Activated T-cell treated with anti-CD3 and anti-CD28 coated beads, Interleukin-2, amount 50 U/mL, for 4 hours (primary cell): ENCODE measurements around the gene SLC22A23. TPM values are rescaled to one million over a fixed set of nuclear protein-coding genes. Genes with fewer than 3 reads are reported as not detected.
A peak's percentile ranks its signal among the peaks of the same experiment; 100 is the strongest.

ENCODE experiments used
- ATAC-seq, 2 donors: fragments of 200-7000 bp; cut with Tn5 transposase; one replicate each; pipeline ENCODE4 v1.10.0; 2021
- DNase-seq: peaks from one replicate; pipeline ENCODE4 v3.0.0-alpha.2; 2020
- H3K27me3 Mint-ChIP-seq: one replicate; pipeline ENCODE4 v1.8.0; 2021; ENCODE audit warnings: low read depth, mixed read lengths
- H3K36me3 Mint-ChIP-seq: one replicate; pipeline ENCODE4 v1.8.0; 2022; ENCODE audit warnings: mixed read lengths; ENCODE audit not compliant: insufficient read depth
- H3K4me1 Mint-ChIP-seq: one replicate; pipeline ENCODE4 v1.8.0; 2021; ENCODE audit warnings: low read depth, mixed read lengths
- H3K4me3 Mint-ChIP-seq: one replicate; pipeline ENCODE4 v1.8.0; 2021; ENCODE audit warnings: mild to moderate bottlenecking, moderate library complexity, mixed read lengths
- H3K9me3 Mint-ChIP-seq: one replicate; pipeline ENCODE4 v1.8.0; 2021; ENCODE audit warnings: mixed read lengths
- total RNA-seq, 3 donors: library from RNA; stranded (reverse); gene quantifications; one replicate each; pipeline ENCODE4 v1.2.1, GENCODE V29; 2021

SLC22A23 gene
- total RNA-seq, 3 donors from 2014 or later = 0.50 to 1.2 (median 0.54) TPM

DNA sequence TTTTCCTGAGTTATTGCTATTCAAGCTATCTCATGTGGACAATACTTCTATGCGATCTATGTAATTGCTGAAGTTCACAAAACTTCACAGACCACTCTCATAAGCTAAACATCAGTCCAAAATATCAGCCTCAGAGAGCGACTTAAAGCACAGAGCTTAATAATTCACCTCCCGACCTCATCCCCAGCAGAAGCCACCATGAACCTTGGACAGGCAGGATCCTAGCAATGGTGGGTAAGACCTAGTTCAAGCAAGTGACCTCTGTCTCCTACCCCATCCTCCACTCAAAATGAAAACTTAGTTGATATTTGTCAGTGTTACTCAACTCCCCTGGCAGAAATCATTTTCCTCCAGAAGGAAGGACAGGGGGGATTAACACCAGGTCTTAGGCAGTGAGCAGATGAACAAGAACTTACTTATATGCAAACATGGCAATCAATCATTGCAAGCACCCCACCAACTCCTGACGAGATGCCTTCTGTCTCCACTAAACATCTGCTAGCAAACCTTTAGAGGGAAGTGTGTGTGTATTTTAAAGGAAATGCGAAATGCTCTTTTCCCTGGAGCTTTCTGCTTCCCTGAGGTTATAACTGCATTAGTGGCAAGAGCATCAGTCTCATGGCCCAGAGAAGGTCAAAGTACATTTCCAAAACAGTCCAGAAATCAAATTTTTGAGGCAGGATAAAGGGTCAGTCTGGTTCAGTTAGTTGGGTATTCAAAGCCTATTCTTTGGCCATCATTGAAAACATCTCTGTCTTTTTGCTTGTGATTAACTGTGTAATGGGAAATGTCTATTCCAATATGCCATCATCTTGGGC, 90.0 kb downstream of the SLC22A23 start:
- Mint-ChIP-seq H3K9me3 (no peaks in the 10 kb centered on the region), H3K27me3 (no peaks in the 10 kb centered on the region), H3K4me3 (no peak overlapping the region), H3K4me1 (peaks cover 18% of the 10 kb centered on the region), H3K36me3 (no peaks in the 10 kb centered on the region)
- no peak for DNase-seq
- ATAC-seq = no peak

DNA sequence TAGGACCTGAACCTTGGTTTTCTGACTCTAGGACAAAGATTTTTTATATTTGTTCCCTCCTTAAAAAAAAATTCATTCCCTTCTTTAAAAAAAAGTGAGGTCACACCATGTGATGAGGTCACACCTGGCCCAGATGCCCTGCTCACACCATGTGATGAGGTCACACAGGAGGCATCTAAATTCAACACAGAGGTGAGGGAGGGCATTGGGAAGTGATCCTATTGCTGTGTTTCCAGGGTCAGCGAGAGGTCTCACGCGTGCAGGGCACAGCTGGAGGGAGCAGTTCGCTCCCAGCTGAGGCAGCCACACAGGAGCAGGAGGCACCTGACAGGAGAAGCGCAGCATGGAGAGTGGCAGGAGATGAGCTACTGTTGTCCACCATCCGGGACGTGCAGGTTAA, 92.5 kb downstream of the SLC22A23 start:
- ATAC-seq (no peak), DNase-seq (no peak)
- H3K4me3 Mint-ChIP-seq = no peak overlapping the region
- no peaks in the 10 kb centered on the region for H3K4me1 Mint-ChIP-seq
- H3K36me3 Mint-ChIP-seq = no peaks in the 10 kb centered on the region
- no peaks in the 10 kb centered on the region for H3K9me3 Mint-ChIP-seq
- no peaks in the 10 kb centered on the region for H3K27me3 Mint-ChIP-seq

DNA sequence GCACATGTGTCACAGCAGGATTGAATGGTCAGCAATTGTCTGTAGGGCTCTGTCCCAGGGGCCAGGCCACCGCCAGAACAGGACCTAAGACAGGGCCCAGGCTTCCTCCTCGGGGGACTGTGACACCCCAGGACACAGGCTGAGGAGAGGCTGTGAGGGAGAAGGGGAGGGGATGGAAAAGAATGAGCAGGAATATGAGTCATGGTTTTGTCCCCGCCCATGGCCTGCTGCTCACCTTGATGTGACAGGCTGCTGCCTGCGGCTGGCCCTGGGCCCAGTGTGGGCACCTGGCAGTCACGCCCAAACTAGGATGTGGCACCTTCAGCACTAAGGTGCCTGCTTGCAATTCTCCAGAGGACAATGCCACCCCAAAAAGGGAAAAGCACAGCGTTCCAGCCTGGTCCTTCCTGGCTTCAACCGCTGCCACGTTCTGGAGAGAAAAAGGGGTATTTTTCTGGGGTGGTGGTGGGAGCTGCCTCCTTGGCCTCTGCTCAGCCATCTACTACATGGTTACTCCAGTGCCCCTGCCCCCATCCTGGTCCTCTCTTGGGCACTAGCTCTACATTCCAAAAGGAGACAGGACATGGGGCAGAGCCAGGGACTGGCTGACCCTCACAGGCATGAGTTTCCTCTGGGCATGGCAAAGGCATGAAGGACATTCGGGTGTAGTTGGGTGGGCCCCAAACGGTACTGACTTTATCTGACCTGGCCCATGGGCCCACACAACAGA, 93.4 kb downstream of the SLC22A23 start:
- peaks cover 2% of the 10 kb centered on the region for H3K4me1 Mint-ChIP-seq
- ATAC-seq (no peak), DNase-seq (no peak)
- no peaks in the 10 kb centered on the region for H3K27me3 Mint-ChIP-seq
- no peaks in the 10 kb centered on the region for H3K9me3 Mint-ChIP-seq
- no peaks in the 10 kb centered on the region for H3K36me3 Mint-ChIP-seq
- H3K4me3 Mint-ChIP-seq = no peak overlapping the region

DNA sequence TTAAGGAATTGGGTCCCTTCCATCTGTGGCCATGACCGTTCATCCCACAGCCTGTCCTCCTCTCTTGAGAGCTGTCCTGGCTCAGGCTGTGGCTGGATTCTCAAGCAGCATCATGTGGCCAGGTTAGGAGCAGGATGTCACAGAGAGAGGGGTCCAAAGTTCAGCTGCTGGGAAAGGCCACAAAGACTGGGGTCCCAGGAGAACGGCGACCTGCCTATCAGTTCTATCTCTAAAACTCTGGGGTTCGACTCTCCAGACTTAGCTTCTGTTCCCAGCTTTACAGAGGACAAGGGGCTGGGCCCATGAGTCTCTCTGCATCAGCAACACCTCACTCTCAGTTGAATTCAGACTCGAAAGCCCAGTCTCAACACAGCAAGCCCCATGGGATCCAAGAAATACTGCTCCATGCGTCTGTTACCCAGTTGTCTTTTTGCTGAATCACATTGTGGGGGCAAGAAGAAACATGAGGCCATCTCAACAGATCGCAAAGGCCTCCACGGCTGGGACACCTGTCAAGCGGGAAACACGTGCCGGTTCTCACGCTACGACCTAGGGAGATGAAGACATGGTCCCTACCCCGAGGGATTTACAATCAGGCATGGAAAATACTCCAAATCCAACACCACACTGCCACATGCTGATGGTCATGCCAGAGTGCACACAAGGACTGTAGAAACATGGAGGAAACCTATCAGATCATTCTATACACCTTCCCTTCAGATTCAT, 95.4 kb downstream of the SLC22A23 start:
- no peaks in the 10 kb centered on the region for H3K9me3 Mint-ChIP-seq
- DNase-seq (no peak), ATAC-seq (no peak)
- H3K36me3 Mint-ChIP-seq = no peaks in the 10 kb centered on the region
- H3K4me3 Mint-ChIP-seq = no peak overlapping the region
- peaks cover 7% of the 10 kb centered on the region for H3K4me1 Mint-ChIP-seq
- no peaks in the 10 kb centered on the region for H3K27me3 Mint-ChIP-seq

DNA sequence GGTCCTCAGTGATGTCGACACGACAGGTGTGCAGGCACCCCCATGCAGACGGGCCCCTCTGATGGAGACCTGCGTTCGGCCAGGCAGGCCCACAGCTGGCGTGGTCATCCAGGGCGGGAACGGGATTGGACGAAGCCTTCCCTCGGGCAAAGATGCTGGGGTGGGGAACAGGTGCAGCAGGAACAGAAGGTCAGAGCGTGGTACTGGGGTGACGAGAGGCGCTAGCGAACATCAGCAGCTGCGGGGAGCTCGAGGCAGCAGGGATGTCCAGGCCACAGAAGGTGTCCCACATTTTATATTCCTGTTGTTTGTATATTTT, 96.2 kb downstream of the SLC22A23 start:
- ATAC-seq (no peak), DNase-seq (no peak)
- Mint-ChIP-seq H3K9me3 (no peaks in the 10 kb centered on the region), H3K27me3 (no peaks in the 10 kb centered on the region), H3K4me1 (peaks cover 14% of the 10 kb centered on the region), H3K4me3 (no peak overlapping the region), H3K36me3 (no peaks in the 10 kb centered on the region)

DNA sequence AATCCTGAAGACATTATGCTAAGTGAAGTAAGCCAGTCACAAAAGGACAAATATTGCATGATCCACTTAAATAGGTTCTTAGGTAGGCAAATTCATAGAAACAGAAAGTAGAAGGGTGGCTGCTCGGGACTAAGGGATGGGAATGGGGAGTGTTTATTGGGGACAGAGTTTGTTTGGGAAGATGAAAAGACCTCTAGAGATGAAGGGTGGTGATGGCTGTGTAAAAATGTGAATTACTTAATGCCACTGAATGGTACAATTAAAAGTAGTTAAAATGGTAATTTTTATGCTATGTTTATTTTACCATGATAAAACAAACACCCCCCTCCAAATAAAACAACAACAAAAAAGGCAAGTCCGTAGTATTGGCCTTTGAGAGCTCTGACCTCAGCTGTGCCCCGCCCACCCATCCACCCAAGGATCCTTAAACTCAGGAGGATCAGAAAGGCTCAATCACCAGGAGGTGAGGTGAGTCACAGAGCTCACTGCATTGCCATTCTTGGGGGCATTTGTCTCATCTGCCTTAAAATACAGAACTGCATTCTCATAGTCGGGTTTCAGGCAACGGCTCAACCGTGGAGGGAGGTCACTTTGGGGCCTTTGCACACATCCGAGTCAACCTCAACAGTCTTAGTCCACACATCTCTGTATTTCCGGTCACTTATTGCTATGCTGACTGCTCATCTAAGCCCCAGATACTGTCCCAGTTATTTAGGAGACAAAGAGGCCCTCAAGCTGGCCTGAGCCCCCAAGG, 96.7 kb downstream of the SLC22A23 start:
- no peak for ATAC-seq
- H3K4me3 Mint-ChIP-seq = no peak overlapping the region
- no peaks in the 10 kb centered on the region for H3K36me3 Mint-ChIP-seq
- no peak for DNase-seq
- H3K9me3 Mint-ChIP-seq = no peaks in the 10 kb centered on the region
- no peaks in the 10 kb centered on the region for H3K27me3 Mint-ChIP-seq
- H3K4me1 Mint-ChIP-seq = peaks cover 18% of the 10 kb centered on the region

DNA sequence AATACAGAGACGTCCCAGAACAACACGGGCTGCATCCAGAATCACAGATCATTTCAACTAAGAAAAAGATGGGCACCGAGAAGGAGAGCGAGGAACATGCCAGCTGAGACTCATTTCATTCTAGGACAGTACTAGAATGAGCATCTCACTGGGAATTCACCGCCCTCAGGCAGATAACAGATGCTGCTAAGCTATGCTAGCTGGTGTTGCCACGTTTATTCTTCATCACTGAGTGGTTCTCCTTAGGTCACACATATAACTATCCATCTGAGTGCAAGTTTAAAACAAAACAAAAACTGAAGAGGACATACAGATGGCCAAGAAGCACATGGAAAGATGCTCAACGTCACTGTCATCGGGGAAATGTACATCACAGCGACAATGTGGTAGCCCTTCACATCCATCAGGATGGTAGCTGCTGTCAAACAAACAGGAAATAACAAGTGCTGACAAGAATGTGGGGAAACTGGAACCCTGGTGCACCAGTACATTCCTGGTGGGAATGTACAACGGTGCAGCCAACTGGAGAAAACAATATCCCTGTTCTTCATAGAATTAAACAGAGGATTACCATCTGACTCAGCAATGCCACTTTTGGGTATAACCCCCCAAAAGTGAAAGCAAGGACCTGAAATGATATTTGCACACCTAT, 97.6 kb downstream of the SLC22A23 start:
- H3K36me3 Mint-ChIP-seq = no peaks in the 10 kb centered on the region
- no peaks in the 10 kb centered on the region for H3K27me3 Mint-ChIP-seq
- no peak overlapping the region for H3K4me3 Mint-ChIP-seq
- peaks cover 27% of the 10 kb centered on the region for H3K4me1 Mint-ChIP-seq
- DNase-seq (no peak), ATAC-seq (no peak)
- no peaks in the 10 kb centered on the region for H3K9me3 Mint-ChIP-seq

DNA sequence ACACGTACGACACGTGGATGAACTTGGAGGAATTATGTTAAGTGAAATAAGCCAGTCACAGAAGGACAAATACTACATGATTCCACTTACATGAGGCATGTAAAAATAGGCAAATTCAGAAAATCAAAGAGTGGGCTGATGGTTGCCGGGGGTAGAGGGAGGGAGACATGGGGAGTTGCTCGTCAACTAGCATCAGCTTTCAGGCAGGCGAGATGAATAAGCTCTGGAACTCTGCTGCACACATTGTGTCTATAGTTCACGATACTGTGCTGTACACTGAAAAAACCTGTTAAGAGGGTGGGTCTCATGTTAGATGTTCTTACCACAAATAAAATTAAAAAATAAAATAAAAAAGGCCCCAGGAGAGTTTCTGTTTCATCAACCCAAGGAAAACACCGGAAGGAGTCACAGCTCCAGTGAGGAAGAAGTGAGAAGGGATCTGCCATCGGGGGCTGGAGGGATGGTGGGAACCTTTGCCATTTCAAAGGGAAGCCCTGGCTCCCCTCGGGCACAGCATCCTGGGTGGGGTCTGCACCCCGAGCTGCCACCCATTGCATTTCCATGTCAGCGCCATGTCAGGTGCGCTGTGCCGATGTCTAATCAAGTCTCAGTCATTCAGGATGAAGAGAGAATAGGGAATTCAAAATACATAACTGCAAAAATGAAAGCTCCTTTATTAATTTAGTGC, 98.3 kb downstream of the SLC22A23 start:
- peaks cover 29% of the 10 kb centered on the region for H3K4me1 Mint-ChIP-seq
- H3K9me3 Mint-ChIP-seq = no peaks in the 10 kb centered on the region
- no peaks in the 10 kb centered on the region for H3K27me3 Mint-ChIP-seq
- no peak overlapping the region for H3K4me3 Mint-ChIP-seq
- DNase-seq = no peak
- no peak for ATAC-seq
- no peaks in the 10 kb centered on the region for H3K36me3 Mint-ChIP-seq

DNA sequence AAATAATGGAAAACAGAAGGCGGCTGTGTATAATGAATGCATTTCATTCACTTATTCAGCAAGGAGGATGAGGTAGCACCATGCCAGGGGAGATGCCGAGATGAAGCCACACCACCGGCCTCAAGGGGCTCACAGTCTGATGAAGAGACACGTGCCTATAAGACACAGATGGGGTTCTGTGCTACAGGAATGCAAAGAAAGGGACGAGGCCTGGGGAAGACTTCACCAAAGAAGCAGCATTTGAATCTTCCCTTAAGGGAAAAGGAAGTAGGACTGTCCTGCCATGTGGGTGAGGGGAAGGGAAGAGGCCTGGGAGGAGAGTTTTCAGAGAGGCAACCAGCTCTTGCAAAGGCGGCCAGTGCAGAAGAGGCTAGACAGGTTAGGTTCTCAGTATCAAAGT, 99.2 kb downstream of the SLC22A23 start:
- Mint-ChIP-seq H3K9me3 (no peaks in the 10 kb centered on the region), H3K36me3 (no peaks in the 10 kb centered on the region), H3K4me3 (no peak overlapping the region), H3K4me1 (peaks cover 29% of the 10 kb centered on the region), H3K27me3 (no peaks in the 10 kb centered on the region)
- ATAC-seq (no peak), DNase-seq (no peak)

DNA sequence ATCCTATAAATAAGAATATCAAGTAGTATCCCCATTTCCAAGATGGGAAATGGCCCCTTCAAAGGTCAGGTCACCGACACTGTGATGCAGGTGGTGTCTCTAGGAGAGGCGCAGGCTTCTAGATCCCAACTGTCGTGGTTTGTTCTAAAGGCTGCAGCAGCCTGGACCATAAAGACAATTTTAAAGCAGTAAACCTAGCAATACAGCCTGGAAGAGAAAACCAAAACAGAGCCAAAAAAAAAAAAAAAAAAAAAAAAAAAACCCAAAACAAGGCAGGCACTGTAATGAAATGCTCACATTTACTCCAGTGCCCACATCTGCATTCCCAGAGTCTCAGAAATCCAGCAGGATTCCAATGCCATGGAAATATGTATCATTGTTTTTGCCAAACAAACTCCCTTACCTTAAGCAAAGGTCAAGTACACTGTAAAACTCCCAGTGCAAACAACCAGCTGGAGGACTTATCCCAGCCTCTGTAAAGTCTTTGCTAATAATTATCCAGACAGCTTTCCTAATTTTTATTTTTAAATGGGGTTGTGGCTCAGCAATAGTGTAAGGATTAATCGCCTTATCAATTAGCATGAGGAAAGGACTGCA, 99.9 kb downstream of the SLC22A23 start:
- H3K4me1 Mint-ChIP-seq = peaks cover 29% of the 10 kb centered on the region
- H3K36me3 Mint-ChIP-seq = no peaks in the 10 kb centered on the region
- H3K27me3 Mint-ChIP-seq = no peaks in the 10 kb centered on the region
- ATAC-seq (no peak), DNase-seq (no peak)
- H3K9me3 Mint-ChIP-seq = no peaks in the 10 kb centered on the region
- H3K4me3 Mint-ChIP-seq = peak overlapping the region; percentile 73

DNA sequence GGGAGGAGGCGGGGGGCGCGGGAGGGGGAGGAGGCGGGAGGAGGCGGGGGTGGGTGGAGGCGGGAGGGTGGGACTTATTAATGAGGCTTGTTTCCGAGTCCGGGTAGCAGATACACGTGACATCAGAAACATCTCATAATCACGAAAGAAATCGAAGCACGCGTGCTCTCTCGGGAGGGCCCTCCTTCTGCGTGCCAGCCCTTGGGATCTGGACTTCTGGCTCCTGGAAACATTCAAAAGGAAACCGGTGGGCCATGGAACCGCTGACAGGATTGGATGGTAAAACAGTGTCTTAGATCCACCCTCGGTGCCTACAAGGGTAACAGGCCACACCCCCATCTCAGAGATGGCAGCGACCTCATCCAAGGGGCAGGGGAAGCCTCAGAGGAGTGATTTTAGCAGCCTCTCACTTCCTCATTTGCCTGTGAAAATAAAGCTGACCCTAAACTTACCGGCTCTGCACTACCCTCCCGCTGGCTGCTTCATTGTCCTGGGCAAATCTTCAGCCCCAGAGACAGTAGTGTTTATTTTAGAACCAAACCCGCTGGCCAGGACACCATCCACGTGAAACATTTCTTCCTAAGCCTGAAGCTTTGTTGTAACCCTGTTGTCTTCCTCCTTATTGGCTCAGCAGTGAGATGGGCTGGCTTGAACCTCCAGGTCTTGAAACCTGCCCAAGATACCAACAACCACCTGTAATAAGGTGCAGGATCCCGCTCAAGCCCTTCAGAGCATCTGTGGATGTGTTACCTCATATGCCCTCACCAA, 100.6 kb downstream of the SLC22A23 start:
- Mint-ChIP-seq H3K27me3 (no peaks in the 10 kb centered on the region), H3K36me3 (no peaks in the 10 kb centered on the region), H3K9me3 (no peaks in the 10 kb centered on the region), H3K4me3 (peak overlapping the region; percentile 73), H3K4me1 (peaks cover 29% of the 10 kb centered on the region)
- DNase-seq = peak; percentile 30
- peak; percentile 73 to 82 for ATAC-seq

DNA sequence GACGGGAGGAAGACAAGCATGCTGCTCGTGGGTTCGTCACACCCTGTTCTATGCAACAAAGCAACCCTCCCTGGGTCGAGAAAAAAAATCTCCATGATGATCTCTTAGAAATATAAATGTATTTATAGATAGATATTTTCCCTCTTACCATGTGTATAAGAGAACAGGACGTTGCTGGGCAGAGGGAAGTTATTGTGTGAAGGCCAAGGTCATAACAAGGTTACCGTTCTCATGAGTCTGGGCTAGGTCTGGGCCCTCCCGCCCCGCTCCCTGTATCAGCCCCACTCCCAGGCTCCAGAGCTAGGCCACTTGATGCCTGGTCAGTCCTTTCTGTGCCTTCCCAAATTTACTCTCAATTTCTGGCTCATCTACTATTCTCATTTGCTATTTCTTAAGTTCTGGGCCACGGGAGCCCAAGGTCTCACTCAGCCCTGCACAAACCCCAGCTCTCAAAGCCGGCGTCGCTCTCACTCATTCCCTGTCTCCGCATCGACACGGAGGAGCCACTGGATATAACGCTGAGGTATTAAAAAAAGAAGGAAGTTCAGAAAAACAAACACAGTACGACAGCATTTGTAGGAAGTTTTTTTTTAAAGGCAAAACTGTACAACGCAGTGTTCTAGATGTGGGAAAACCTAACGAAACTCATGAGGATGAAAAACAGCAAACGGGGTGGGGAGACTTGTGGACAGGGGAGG, 101.3 kb downstream of the SLC22A23 start:
- Mint-ChIP-seq H3K36me3 (no peaks in the 10 kb centered on the region), H3K4me1 (peaks cover 29% of the 10 kb centered on the region), H3K4me3 (peak overlapping the region; percentile 67), H3K9me3 (no peaks in the 10 kb centered on the region), H3K27me3 (no peaks in the 10 kb centered on the region)
- ATAC-seq (peak in 1 of 2 donors; percentile 25), DNase-seq (no peak)
